Measurements from ENCODE around the gene SORD.

The SORD gene

DNA sequence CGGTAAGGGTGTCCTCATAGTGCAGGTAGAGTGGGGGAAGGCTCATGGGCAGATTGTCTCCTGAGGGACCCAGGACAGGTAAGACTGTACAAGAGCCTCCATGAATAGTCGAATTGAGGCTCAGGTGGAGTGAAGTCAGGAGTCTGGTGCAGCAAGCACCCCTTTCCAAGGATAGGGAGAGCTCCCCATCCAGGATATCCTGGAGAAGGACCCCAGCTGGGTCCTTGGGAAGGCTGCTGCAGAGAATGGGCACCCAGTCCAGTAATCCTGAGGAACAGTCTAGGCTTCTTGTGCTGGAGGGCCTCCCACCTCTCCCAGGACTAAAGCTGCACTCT is 91.7 kb downstream of the SORD start:
- DNase-seq (ENCODE audit: low read depth in 1 of 2, low spot score in 1 of 2): no peak

DNA sequence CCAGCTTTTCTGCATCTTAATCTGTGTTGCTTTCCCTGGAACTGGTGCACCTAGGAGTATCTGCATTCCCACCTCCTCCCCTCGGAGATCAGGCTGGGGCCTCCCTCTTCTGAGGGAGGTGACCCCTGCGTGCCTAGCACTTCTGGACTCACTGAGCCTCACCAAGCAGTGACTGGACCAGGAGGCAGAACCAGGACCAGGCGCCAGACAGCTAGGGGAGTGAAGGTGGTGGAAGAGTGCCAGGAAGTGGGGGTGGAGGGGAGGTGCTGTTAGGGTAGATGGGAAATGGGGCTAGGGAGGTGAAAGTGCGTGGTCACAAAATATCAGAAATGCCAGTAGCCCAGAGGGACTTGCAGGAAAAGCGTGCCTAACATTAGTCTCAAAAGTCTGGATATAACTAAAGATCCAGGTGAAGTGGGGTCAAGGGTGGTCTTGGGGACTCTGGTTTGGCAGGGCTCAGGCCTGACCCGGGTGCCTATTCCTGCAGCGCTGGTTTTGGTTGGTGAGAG is 92.4 kb downstream of the SORD start:
- no peak for DNase-seq (ENCODE audit: low read depth in 1 of 2, low spot score in 1 of 2)

DNA sequence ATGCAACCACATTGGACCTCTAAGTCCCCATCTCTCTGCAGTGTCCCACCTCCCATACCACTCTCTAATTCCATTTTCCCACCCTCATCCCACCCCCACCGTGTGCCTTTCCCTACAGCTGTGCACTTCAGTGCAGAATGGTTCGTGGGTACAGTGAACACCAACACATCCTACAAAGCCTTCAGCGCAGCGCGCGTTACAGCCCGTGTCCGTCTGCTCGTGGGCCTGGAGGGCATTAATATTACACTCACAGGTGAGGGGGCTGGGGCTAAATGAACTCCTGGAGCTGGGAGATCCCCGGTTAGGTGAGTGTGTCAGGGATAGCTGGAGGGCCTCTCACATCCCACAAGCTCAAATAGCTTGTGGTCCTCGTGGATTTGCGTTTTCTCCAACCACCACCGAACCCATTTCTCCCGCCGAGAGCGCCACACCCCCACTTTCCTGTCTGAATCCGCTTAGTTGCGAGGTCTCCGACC is 93.0 kb downstream of the SORD start:
- no peak for DNase-seq (ENCODE audit: low read depth in 1 of 2, low spot score in 1 of 2)

DNA sequence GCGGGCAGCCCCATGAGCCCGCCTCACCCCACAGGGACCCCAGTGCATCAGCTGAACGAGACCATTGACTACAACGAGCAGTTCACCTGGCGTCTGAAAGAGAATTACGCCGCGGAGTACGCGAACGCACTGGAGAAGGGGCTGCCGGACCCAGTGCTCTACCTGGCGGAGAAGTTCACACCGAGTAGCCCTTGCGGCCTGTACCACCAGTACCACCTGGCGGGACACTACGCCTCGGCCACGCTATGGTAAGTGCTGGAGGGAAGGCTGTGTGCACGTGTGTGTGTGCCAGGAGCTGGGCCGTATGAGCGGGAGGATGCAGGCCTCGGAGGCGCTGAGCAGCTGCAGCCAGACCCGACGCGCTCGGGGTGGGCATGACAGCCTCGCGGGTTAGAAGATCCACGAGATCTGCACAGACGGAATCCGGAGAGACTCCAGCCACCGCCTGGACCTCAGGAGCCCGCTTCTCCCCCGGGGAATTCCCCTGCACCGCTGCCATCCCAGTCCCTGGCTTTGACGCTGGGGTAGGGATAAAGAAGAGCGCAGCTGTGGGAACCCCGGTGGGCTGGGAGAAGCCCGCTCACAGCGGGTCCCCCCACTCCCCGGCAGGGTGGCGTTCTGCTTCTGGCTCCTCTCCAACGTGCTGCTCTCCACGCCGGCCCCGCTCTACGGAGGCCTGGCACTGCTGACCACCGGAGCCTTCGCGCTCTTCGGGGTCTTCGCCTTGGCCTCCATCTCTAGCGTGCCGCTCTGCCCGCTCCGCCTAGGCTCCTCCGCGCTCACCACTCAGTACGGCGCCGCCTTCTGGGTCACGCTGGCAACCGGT is 93.7 kb downstream of the SORD start:
- no peak for DNase-seq (ENCODE audit: low read depth in 1 of 2, low spot score in 1 of 2)

DNA sequence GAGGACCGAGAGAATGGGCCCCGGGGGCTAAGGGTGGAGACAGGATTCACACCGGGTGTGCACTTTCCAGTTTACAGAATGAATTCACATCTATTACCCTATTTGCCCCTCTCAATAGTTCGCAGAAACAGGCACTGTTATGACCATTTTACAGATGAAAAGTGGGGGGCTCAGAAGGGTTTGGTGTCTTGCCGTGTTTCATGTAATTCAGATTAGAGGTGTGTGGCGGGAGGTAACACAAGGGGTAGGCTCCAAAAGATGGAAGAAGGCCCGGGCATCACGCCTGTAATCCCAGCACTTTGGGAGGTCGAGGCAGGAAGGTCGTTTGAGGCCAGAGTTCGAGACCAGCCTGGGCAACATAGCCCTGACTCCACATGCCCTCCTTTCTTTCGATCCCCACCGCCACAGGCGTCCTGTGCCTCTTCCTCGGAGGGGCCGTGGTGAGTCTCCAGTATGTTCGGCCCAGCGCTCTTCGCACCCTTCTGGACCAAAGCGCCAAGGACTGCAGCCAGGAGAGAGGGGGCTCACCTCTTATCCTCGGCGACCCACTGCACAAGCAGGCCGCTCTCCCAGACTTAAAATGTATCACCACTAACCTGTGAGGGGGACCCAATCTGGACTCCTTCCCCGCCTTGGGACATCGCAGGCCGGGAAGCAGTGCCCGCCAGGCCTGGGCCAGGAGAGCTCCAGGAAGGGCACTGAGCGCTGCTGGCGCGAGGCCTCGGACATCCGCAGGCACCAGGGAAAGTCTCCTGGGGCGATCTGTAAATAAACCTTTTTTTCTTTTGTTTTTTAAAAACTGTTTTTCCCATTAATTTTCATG is 94.5 kb downstream of the SORD start:
- no peak for DNase-seq (ENCODE audit: low read depth in 1 of 2, low spot score in 1 of 2)

DNA sequence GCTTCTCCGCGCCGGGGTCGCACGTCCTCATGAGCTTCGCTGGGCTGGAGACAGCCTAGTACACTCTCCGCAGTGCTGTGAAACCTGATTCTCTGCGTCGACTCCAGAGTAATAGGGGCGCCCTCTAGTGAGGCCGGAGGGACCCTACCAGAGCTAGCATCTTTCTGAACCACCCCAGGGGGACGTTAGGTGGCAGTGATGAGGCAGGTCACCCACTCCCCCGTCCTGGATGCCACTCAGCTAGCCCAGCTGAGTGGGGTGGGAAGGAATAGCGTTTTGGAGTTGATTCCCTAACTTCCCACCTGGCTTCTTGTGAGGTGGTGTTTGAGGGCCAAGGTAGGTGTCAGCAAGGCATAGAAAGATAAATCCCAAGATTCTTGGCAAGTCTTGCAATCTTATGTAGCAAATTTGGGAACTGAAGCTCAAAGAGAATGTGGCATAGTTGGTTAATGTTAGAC is 95.2 kb downstream of the SORD start:
- peak; percentile 62 to 70 for DNase-seq (ENCODE audit: low read depth in 1 of 2, low spot score in 1 of 2)

DNA sequence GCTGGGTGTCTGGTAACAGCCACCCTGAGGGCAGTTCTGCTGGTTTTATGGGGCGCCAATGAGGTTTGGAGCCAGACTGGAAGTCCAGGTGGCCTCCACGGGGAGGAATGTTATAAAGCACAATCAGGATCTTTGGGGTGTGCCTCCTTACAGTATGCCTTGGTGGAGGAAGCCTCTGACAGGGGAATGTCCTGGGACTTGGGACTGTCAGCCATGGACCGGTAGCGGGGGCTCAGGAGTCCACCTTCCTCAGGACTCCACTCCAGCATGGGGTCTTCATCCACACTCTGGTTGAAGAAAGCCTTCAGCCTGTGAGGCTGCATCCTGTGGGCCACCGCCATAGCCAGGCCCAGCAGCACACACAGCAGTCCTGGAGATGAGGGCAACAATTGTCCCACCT is 96.0 kb downstream of the SORD start:
- no peak for DNase-seq (ENCODE audit: low read depth in 1 of 2, low spot score in 1 of 2)

DNA sequence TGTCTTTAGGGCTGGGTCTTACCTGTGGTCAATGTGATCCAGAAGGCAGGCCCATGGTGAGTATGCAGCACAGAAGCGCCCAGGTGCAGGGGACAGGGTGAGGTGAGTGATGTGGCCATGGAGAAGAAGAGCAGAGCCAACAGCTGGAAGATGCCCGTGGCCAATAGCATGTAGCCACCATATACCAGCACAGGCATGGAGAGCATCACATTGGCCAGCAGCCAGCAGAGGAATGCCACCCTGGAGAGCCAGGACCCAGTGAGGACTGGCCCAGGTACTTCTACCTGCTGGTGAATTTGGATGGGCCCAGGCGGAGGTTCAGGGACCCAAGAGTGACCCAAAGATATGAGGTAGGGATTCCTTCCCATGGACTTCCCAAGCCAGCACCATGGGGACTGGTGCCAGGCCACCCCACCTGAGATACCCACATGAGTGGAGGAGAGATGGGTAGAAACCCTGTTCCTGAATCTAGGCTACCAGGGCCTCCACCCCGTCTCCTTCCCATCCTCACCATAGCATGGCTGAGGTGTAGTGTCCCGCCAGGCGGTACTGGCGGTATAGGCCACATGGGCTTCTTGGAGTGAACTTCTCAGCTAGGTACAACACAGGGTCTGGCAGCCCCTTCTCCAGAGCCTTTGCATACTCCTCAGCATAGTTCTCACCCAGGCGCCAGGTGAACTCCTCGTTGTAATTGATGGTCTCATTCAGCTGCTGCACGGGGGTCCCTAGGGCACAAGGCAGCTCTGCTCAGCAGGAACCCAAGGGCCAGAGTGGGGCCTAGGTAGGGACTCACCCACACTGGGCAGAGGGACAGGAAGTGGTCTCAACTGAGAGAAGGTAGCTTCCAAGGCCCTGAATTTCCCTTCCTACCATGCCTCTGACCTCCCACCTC is 97.3 kb downstream of the SORD start:
- no peak for DNase-seq (ENCODE audit: low read depth in 1 of 2, low spot score in 1 of 2)

DNA sequence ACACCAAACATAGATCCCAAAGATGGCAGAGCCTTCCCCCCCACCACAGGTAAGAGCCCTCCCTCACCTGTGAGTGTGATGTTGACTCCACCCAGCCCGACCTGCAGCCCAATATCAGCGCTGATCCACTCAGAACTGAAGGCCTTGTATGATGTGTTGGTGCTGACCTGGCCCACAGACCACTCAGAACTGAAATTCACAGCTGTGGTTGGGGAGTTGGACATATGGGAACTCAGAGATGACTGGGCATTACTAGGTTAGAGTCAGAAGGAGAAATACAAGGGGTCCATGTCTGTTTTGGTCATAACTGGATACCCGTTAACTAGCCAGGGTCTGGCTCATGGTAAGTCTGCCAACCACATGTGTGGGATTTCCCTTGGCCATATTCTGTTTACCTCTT is 98.0 kb downstream of the SORD start:
- DNase-seq (ENCODE audit: low read depth in 1 of 2, low spot score in 1 of 2): no peak

DNA sequence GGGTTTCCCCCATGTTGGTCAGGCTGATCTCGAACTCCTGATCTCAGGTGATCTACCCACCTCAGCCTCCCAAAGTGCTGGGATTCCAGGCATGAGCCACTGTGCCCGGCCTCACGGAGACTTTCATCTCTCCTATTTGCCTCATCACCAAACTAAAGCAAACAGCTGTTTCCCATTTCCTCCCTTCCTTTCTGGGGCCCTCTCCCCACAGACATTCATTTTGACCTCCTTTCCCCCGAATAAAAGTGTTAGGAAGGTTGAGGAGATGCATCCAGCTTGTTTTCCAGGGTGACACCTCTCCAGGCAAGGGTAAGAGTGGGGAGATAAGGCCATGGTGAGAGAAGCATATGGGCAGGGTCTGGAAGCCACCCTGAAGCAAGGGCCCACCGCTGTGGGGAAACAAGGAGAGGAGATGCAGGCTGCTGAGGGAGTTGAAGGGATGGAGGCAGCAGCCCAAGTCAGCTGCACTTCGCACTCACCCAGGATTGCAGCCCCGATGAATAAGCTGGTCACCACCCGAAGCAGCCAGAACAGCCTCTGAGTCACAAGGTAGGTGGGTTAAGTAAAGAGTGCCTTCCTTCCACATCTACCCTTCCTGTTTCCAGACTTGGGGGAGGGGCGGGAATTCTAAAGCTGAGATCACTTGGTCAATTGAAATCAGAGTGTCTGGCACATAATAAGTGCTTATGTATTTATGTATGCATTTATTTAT is 98.9 kb downstream of the SORD start:
- DNase-seq (ENCODE audit: low read depth in 1 of 2, low spot score in 1 of 2): no peak

DNA sequence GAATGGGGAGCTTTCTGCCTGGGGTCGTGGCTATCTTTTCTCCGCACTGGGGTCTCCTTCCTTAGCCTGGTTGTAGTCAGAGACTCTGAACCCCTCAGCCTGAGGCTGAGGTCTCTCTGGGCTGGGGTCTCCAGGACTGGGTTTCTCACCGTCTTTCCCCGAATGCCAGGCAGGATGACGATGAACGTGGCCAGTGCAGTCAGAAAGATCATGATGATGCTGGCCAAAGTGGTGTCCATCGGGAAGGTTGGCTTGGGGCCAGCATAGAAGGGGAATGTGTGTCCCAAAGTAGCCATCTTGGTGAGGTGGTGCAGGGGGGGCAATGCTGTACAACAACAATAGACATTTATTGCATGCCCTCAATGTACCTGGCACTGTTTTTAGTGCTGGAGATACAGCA is 99.7 kb downstream of the SORD start:
- DNase-seq (ENCODE audit: low read depth in 1 of 2, low spot score in 1 of 2): no peak

DNA sequence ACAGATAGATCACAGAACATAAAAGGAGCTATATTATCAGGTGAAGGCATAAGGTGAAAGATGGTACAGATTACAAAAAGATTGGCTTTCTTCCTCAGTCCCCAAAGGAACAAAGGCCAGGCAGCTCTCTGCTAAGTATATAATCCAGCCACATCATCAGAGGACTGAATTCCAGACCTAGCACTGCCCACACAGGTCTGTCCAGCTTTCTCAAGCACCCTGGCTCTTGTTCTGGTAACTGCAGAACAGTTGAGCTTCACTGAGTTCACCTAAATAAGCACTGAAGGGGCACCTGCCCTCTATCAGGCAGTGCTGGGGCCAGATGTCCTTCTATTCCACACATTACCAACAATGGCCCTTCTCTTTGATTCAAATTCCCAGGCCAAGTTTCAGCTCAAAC is 100.4 kb downstream of the SORD start:
- no peak for DNase-seq (ENCODE audit: low read depth in 1 of 2, low spot score in 1 of 2)

DNA sequence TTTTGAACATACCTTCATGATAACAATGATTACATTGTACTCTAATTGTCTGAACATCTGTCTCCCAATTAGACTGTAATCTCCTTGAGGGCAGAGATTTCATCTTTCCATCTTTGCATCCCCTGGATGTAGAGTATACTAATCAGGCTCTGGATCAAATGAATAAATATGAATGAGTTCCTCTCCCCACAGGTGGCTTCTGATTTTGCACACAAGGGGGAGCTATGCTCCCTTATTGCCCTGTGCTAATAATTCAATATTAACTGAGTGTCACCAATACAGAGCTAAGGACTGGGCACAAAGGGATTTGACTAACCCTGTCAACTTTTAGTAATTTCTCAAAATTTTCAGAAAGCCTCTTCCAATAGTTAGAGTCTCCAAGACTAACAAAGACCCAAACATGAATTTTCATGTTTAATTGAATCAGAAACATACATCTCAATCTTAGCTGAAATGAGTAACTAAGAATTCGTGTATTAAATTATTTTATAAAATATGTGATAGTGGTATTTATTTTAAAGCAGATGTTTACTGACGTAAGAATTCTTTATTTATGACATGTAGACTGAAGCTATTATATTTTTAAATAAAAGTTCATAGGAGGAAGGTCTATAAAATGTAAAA is 103.7 kb downstream of the SORD start:
- no peak for DNase-seq (ENCODE audit: low read depth in 1 of 2, low spot score in 1 of 2)

Measured in stimulated activated CD4-positive, alpha-beta T cell treated with anti-CD3 and anti-CD28 coated beads, Interleukin-15, amount 100 ng/mL, for 1 hour (primary cell).